HG02642 (cell line): ENCODE results near the gene RNF34.

Experiments used
- ATAC-seq: cut with Tn5 transposase; IDR thresholded peaks from one replicate; pipeline ENCODE4 v1.9.1; 2021; ENCODE audit warnings: mild to moderate bottlenecking; ENCODE audit not compliant: unreplicated experiment, poor library complexity

The RNF34 gene

GRCh38 chr12:121432740-121433480 lies 33.0 kb downstream of the RNF34 start:
- ATAC-seq = no peak

GRCh38 chr12:121436706-121437105 lies 36.8 kb downstream of the RNF34 start:
- no peak for ATAC-seq

GRCh38 chr12:121438905-121439304 lies 39.0 kb downstream of the RNF34 start:
- no peak for ATAC-seq

- no peak for ATAC-seq
These were observed 39.8 kb downstream of the RNF34 start for GRCh38 chr12:121439715-121440114.

- ATAC-seq = no peak
These were observed 40.9 kb downstream of the RNF34 start for GRCh38 chr12:121440768-121441167.

GRCh38 chr12:121441555-121441954 lies 41.6 kb downstream of the RNF34 start:
- ATAC-seq = no peak

- ATAC-seq = no peak
These were observed 42.4 kb downstream of the RNF34 start for GRCh38 chr12:121442028-121442948.

GRCh38 chr12:121443193-121443870 lies 43.4 kb downstream of the RNF34 start:
- peak; percentile 62 for ATAC-seq

- no peak for ATAC-seq
These were observed 44.3 kb downstream of the RNF34 start for GRCh38 chr12:121443911-121444841.

GRCh38 chr12:121444842-121445202 lies 44.9 kb downstream of the RNF34 start:
- no peak for ATAC-seq

- no peak for ATAC-seq
These were observed 46.8 kb downstream of the RNF34 start for GRCh38 chr12:121446750-121447149.

- no peak for ATAC-seq
These were observed 48.9 kb downstream of the RNF34 start for GRCh38 chr12:121448771-121449315.

GRCh38 chr12:121451961-121452339 lies 52.0 kb downstream of the RNF34 start:
- no peak for ATAC-seq

GRCh38 chr12:121452340-121452984 lies 52.5 kb downstream of the RNF34 start:
- no peak for ATAC-seq

GRCh38 chr12:121452985-121453360 lies 53.1 kb downstream of the RNF34 start:
- ATAC-seq = no peak

GRCh38 chr12:121453629-121454028 lies 53.7 kb downstream of the RNF34 start:
- no peak for ATAC-seq

- ATAC-seq = no peak
These were observed 55.0 kb downstream of the RNF34 start for GRCh38 chr12:121454921-121455320.

GRCh38 chr12:121455766-121456420 lies 56.0 kb downstream of the RNF34 start:
- no peak for ATAC-seq

- ATAC-seq = no peak
These were observed 56.6 kb downstream of the RNF34 start for GRCh38 chr12:121456551-121456950.
